ENCODE data around the gene ADGRF5.

GRCh38 chr6:46921731-46922130 is at the start of gene ADGRF5:
- no peak for TF ChIP-seq CTCF (IDR thresholded peaks at IDR 0.05)
- no peak for TF ChIP-seq ZFX (IDR thresholded peaks at IDR 0.05; ENCODE audit: borderline replicate concordance)

All from 22Rv1 (cell line).